ENCODE results near the gene MS4A10. TPM values are rescaled to one million over a fixed set of nuclear protein-coding genes. Genes with fewer than 3 reads are reported as not detected.

Gene MS4A10
- total and polyA plus RNA-seq, 2 donors (not counting 1 experiment from before 2014, with no cell fraction given), result not detected

DNA sequence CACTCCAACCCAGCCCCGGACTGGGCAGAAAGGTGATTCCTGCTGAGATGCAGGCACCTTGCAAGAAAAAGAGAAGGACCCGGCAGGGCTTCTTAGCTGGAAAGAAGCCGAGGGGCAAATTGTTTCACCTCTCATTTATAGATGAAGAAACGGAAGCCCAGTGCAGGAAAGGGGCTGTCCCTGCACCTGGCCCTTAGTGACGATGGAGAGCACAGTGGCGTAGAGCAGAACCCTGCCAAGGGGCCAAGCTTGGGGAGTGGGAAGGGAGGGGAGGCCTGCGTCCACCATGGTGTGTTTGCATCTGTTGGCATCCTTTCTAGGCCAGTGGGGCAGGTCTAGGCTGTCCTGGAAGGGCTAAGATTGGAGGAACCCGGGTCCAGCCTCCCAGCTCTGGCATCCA lies 36.3 kb upstream of the MS4A10 start:
- H3K9me3 ChIP-seq (ENCODE audit: control extremely low read depth in 1 of 3, control insufficient read depth in 2 of 3, insufficient read depth in 1 of 3, low read length in 2 of 3), result no peaks in the 10 kb centered on the region
- no peaks in the 10 kb centered on the region for H3K79me2 ChIP-seq (ENCODE audit: control insufficient read depth, insufficient read depth, low read length)
- DNase-seq (no peak), ATAC-seq (ENCODE audit: low read depth) (no peak)
- Mint-ChIP-seq H3K4me1 (no peaks in the 10 kb centered on the region), H3K4me3 (no peak overlapping the region), H3K27me3 (peaks cover 39% of the 10 kb centered on the region), H3K27ac (no peak overlapping the region), H3K9me3 (ENCODE audit: insufficient read depth) (no peaks in the 10 kb centered on the region)
- intact Hi-C loops (cut with micrococcal nuclease), result no loop called here
- H3K4me2 ChIP-seq (replicated peaks; ENCODE audit: low read depth, low read length, poor library complexity, severe bottlenecking), result no peak overlapping the region
- no peaks in the 10 kb centered on the region for H3K4me1 ChIP-seq (ENCODE audit: control insufficient read depth in 2 of 2, insufficient read depth in 2 of 2, low read length in 2 of 2)
- no peaks in the 10 kb centered on the region for H3K36me3 ChIP-seq (replicated peaks in 1 of 2; ENCODE audit: control extremely low read depth in 1 of 2, control insufficient read depth in 1 of 2, extremely low read depth in 1 of 2, insufficient read depth in 2 of 2, low read length in 1 of 2)
- no peak overlapping the region for H3K27ac ChIP-seq (ENCODE audit: low read length in 2 of 2)
- no peak for TF ChIP-seq EZH2 (IDR thresholded peaks at IDR 0.05; ENCODE audit: borderline replicate concordance, insufficient read depth, low read depth, low read length, poor library complexity, severe bottlenecking)
- TF ChIP-seq, protein P1, sequence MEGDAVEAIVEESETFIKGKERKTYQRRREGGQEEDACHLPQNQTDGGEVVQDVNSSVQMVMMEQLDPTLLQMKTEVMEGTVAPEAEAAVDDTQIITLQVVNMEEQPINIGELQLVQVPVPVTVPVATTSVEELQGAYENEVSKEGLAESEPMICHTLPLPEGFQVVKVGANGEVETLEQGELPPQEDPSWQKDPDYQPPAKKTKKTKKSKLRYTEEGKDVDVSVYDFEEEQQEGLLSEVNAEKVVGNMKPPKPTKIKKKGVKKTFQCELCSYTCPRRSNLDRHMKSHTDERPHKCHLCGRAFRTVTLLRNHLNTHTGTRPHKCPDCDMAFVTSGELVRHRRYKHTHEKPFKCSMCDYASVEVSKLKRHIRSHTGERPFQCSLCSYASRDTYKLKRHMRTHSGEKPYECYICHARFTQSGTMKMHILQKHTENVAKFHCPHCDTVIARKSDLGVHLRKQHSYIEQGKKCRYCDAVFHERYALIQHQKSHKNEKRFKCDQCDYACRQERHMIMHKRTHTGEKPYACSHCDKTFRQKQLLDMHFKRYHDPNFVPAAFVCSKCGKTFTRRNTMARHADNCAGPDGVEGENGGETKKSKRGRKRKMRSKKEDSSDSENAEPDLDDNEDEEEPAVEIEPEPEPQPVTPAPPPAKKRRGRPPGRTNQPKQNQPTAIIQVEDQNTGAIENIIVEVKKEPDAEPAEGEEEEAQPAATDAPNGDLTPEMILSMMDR (IDR thresholded peaks at IDR 0.05), result no peak
- ChIA-PET POLR2A (no interaction called here), CTCF (no interaction called here)
- H3K27me3 ChIP-seq (replicated peaks in 1 of 4; ENCODE audit: control extremely low read depth in 1 of 4, control insufficient read depth in 3 of 4, insufficient read depth in 4 of 4, low read length in 3 of 4), result peaks cover 0 to 6% (median 0%) of the 10 kb centered on the region in 4 experiments
- 77% methylated on average over 8 of the region's 8 CpGs for WGBS (ENCODE audit: insufficient coverage)
- no peaks in the 10 kb centered on the region for H4K20me1 ChIP-seq (ENCODE audit: control insufficient read depth, insufficient read depth, low read length, poor library complexity, severe bottlenecking)
- no peak overlapping the region for H3K9ac ChIP-seq (ENCODE audit: low read length)
- H3K4me3 ChIP-seq (ENCODE audit: control extremely low read depth in 1 of 5, extremely low read depth in 1 of 5, insufficient read depth in 1 of 5, low read depth in 2 of 5, low read length in 4 of 5), result no peak overlapping the region
- no peak overlapping the region for H2AFZ ChIP-seq (ENCODE audit: insufficient read depth, low read depth, low read length, poor library complexity, severe bottlenecking)

DNA sequence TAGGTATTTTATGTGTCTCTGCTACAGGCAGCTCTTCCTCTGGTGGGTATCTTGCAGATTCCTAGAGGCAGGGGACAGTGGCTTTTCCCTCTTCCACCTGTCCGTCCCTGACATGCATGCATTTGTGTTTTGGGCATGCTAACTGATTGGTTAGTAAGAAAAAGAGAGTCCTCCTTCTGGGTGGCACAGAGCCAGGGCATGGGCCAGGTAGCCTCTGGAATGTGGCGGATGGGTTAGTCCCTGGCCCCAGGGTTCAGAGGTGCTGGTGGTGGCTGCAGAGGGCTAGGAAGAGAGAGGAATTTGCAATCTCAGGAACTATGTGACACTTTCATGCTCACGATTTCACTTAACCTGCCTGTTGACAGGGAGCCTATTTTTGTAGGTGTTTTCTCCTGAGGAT lies 34.2 kb upstream of the MS4A10 start:
- ATAC-seq (ENCODE audit: low read depth), result no peak
- no peak for TF ChIP-seq EZH2 (IDR thresholded peaks at IDR 0.05; ENCODE audit: borderline replicate concordance, insufficient read depth, low read depth, low read length, poor library complexity, severe bottlenecking)
- TF ChIP-seq, protein P1 (IDR thresholded peaks at IDR 0.05), result no peak
- no peak overlapping the region for H3K27ac ChIP-seq (ENCODE audit: low read length in 2 of 2)

More for the DNA sequence above, 34.2 kb upstream of the MS4A10 start:
- no peaks in the 10 kb centered on the region for H3K9me3 ChIP-seq (ENCODE audit: control extremely low read depth in 1 of 3, control insufficient read depth in 2 of 3, insufficient read depth in 1 of 3, low read length in 2 of 3)
- WGBS (ENCODE audit: insufficient coverage), result 90% methylated on average over 2 of the region's 3 CpGs
- ChIA-PET CTCF (interaction anchor here (1.3 kb wide), 1 partner anchor 12 kb away, joined by 5 read pairs; no protein-coding TSS in a partner anchor), POLR2A (no interaction called here)
- Mint-ChIP-seq H3K4me1 (no peaks in the 10 kb centered on the region), H3K4me3 (no peak overlapping the region), H3K27ac (no peak overlapping the region), H3K27me3 (peaks cover 28% of the 10 kb centered on the region), H3K9me3 (ENCODE audit: insufficient read depth) (no peaks in the 10 kb centered on the region)
- no peaks in the 10 kb centered on the region for H3K79me2 ChIP-seq (ENCODE audit: control insufficient read depth, insufficient read depth, low read length)
- H3K9ac ChIP-seq (ENCODE audit: low read length), result no peak overlapping the region
- H2AFZ ChIP-seq (ENCODE audit: insufficient read depth, low read depth, low read length, poor library complexity, severe bottlenecking), result no peak overlapping the region
- no peak overlapping the region for H3K4me2 ChIP-seq (replicated peaks; ENCODE audit: low read depth, low read length, poor library complexity, severe bottlenecking)
- intact Hi-C loops (cut with micrococcal nuclease), result no loop called here
- no peaks in the 10 kb centered on the region for H4K20me1 ChIP-seq (ENCODE audit: control insufficient read depth, insufficient read depth, low read length, poor library complexity, severe bottlenecking)
- DNase-seq, result no peak
- no peaks in the 10 kb centered on the region for H3K4me1 ChIP-seq (ENCODE audit: control insufficient read depth in 2 of 2, insufficient read depth in 2 of 2, low read length in 2 of 2)
- no peak overlapping the region for H3K4me3 ChIP-seq (ENCODE audit: control extremely low read depth in 1 of 5, extremely low read depth in 1 of 5, insufficient read depth in 1 of 5, low read depth in 2 of 5, low read length in 4 of 5)
- H3K36me3 ChIP-seq (replicated peaks in 1 of 2; ENCODE audit: control extremely low read depth in 1 of 2, control insufficient read depth in 1 of 2, extremely low read depth in 1 of 2, insufficient read depth in 2 of 2, low read length in 1 of 2), result no peaks in the 10 kb centered on the region
- H3K27me3 ChIP-seq (replicated peaks in 1 of 4; ENCODE audit: control extremely low read depth in 1 of 4, control insufficient read depth in 3 of 4, insufficient read depth in 4 of 4, low read length in 3 of 4), result peaks cover 0 to 6% (median 0%) of the 10 kb centered on the region in 4 experiments

All from B cell (primary cell).